Measurements from ENCODE around the gene GNGT2.

GNGT2 gene

DNA sequence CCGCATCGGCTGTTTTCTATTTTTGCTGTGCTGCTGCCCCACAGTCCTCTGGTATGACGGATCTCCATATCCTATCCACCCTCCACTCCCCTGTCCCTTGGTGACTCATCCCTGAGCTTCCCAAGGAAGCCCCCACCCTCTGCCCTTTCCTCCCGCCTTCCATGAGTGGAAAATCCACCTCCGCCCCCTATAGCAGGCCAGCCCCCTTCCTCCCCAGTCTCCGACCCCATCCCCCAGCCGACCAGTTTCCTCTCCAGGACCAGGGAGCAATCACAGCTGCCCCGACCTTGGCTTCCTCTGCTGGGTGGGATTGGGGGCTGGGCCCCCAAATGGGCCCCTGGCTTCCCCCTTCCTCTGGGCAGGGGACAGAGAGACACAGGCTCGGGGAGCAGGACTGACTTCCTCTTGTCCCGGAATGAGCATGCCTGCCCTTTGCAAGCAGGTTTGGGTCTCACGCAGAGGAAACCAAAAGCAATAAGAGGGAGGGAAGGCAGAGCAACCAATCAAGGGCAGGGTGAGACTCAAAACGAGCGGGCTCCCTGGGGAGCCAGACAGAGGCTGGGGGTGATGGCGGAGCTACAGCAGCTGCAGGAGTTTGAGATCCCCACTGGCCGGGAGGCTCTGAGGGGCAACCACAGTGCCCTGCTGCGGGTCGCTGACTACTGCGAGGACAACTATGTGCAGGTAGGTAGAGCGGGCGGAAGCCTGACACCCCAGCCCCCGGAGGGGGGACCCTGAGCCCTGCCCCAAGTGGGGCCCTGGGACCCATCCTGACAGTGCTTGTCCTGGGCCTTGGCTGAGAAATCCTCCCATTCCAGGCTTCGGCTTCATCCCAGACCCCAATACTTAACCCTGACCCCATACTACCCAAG, at the start of gene GNGT2, which contains the start of gene ABI3:
TSS of gene GNGT2 (minus strand) at position 417 of the 872 bp plus-strand sequence. CDS start 3,152 bp downstream, outside the sequence.
TSS of gene ABI3 (plus strand) at position 550 of the 872 bp plus-strand sequence. CDS start at position 568, 18 bp downstream.
- intact Hi-C loops (cut with micrococcal nuclease): no loop called here
- H3K4me3 Mint-ChIP-seq: peak within 1 kb of the TSS; percentile 43
- H3K36me3 Mint-ChIP-seq (ENCODE audit: low read depth): no peaks in the 10 kb centered on the region
- H3K4me1 Mint-ChIP-seq (ENCODE audit: low read depth): peaks cover 83% of the 10 kb centered on the region
- H3K27ac Mint-ChIP-seq: peak within 1 kb of the TSS; percentile 79
- H3K9me3 Mint-ChIP-seq: no peaks in the 10 kb centered on the region
- H3K27me3 Mint-ChIP-seq: peaks cover 7% of the 10 kb centered on the region

- no peaks in the 10 kb centered on the region for H3K9me3 Mint-ChIP-seq
- peak overlapping the region; percentile 74 for H3K4me3 Mint-ChIP-seq
- intact Hi-C loops (cut with micrococcal nuclease): no loop called here
- peak overlapping the region; percentile 80 for H3K27ac Mint-ChIP-seq
- peaks cover 15% of the 10 kb centered on the region for H3K4me1 Mint-ChIP-seq (ENCODE audit: low read depth)
- no peaks in the 10 kb centered on the region for H3K36me3 Mint-ChIP-seq (ENCODE audit: low read depth)
- peaks cover 19% of the 10 kb centered on the region for H3K27me3 Mint-ChIP-seq
Observed at GRCh38 chr17:49259663-49260010, 49.3 kb upstream of the GNGT2 start.

- intact Hi-C loops (cut with micrococcal nuclease): no loop called here
- H3K36me3 Mint-ChIP-seq (ENCODE audit: low read depth): no peaks in the 10 kb centered on the region
- H3K4me1 Mint-ChIP-seq (ENCODE audit: low read depth): peaks cover 15% of the 10 kb centered on the region
- no peaks in the 10 kb centered on the region for H3K9me3 Mint-ChIP-seq
- H3K27me3 Mint-ChIP-seq: peaks cover 12% of the 10 kb centered on the region
- no peak overlapping the region for H3K4me3 Mint-ChIP-seq
- no peak overlapping the region for H3K27ac Mint-ChIP-seq
Observed at GRCh38 chr17:49258394-49258793, 48.0 kb upstream of the GNGT2 start.

- Mint-ChIP-seq H3K27ac (no peak overlapping the region), H3K27me3 (peaks cover 5% of the 10 kb centered on the region), H3K9me3 (no peaks in the 10 kb centered on the region), H3K4me3 (no peak overlapping the region), H3K4me1 (ENCODE audit: low read depth) (peaks cover 17% of the 10 kb centered on the region), H3K36me3 (ENCODE audit: low read depth) (no peaks in the 10 kb centered on the region)
- intact Hi-C loops (cut with micrococcal nuclease): no loop called here
Observed at GRCh38 chr17:49255125-49255524, 44.8 kb upstream of the GNGT2 start.

DNA sequence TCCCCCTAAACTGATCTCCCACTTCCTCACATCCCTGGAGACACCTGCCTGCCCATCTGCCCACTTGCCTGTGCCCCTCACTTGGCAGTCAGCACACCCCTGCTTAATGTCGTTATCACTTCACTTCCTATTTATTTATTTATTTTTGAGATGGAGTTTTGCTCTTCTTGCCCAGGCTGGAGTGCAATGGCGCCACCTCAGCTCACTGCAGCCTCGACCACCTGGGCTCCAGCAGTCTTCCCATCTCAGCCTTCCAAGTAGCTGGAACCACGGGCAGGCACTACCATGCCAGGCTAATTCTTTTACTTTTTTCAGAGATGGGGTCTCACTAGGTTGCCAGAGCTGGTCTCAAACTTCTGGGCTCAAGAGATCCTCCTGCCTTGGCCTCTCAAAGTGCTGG, 43.7 kb upstream of the GNGT2 start:
- Mint-ChIP-seq H3K4me3 (no peak overlapping the region), H3K4me1 (ENCODE audit: low read depth) (peaks cover 17% of the 10 kb centered on the region), H3K36me3 (ENCODE audit: low read depth) (no peaks in the 10 kb centered on the region), H3K27ac (no peak overlapping the region), H3K27me3 (peaks cover 5% of the 10 kb centered on the region), H3K9me3 (no peaks in the 10 kb centered on the region)
- intact Hi-C loops (cut with micrococcal nuclease): no loop called here

DNA sequence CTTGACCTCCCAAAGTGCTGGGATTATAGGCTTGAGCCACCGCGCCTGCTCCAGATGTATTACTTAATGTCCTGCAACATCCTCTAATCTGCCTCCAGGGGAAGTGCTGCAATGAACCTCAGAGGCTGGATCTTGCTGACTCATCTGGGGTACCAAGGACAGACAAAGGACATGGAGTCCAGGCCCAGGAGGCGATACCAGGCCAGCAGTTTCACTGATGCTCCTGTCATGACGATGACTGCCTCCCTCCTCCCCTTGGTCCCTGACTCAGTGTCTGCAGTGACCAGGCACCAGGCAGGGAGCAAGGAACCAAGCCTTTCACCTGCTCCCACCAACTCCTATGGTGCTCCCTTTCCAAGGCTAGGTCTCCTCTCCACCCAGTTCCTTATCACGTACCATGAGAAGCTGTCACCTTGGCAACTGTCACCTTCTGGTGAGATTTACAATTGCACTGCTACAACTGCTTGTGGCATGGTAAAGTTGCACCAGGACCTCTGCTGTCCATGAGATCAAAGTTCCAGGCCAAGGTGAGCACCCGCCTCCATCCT, 41.8 kb upstream of the GNGT2 start:
- peaks cover 25% of the 10 kb centered on the region for H3K4me1 Mint-ChIP-seq (ENCODE audit: low read depth)
- no peak overlapping the region for H3K27ac Mint-ChIP-seq
- intact Hi-C loops (cut with micrococcal nuclease): no loop called here
- no peaks in the 10 kb centered on the region for H3K36me3 Mint-ChIP-seq (ENCODE audit: low read depth)
- H3K9me3 Mint-ChIP-seq: no peaks in the 10 kb centered on the region
- no peak overlapping the region for H3K4me3 Mint-ChIP-seq
- H3K27me3 Mint-ChIP-seq: peaks cover 9% of the 10 kb centered on the region

GRCh38 chr17:49249890-49250522, 39.6 kb upstream of the GNGT2 start:
- intact Hi-C loops (cut with micrococcal nuclease): no loop called here
- no peaks in the 10 kb centered on the region for H3K9me3 Mint-ChIP-seq
- H3K4me3 Mint-ChIP-seq: no peak overlapping the region
- H3K27ac Mint-ChIP-seq: no peak overlapping the region
- peaks cover 20% of the 10 kb centered on the region for H3K4me1 Mint-ChIP-seq (ENCODE audit: low read depth)
- no peaks in the 10 kb centered on the region for H3K36me3 Mint-ChIP-seq (ENCODE audit: low read depth)
- peaks cover 11% of the 10 kb centered on the region for H3K27me3 Mint-ChIP-seq

DNA sequence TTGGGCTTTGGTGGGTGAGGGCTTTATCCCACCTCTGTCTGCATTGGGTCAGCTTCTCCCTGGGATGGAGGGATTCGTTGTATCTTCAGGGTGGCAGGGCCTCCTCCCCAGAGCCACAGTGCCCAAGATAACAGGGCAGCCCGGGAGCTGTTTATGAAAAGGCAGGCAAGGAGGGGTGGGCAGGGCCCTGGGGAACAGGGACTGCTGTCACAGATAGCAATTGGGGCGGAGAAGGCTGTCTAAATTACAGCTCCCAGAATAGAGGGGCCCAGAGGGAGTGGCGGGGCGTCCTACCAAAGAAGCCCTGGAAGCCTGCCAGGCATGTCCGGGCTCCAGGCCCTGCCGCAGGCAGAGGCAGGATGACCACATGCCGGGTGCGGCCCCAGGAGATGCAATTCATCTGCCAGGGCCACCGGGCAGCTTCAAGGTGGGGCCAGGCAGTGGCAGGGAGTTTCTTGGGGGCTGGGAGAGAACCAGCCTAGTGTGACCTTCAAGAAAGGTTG, 39.0 kb upstream of the GNGT2 start:
- H3K9me3 Mint-ChIP-seq: no peaks in the 10 kb centered on the region
- H3K36me3 Mint-ChIP-seq (ENCODE audit: low read depth): no peaks in the 10 kb centered on the region

GRCh38 chr17:49247944-49248343, 37.6 kb upstream of the GNGT2 start:
- Mint-ChIP-seq H3K27ac (no peak overlapping the region), H3K4me1 (ENCODE audit: low read depth) (peaks cover 18% of the 10 kb centered on the region), H3K4me3 (no peak overlapping the region), H3K9me3 (no peaks in the 10 kb centered on the region), H3K27me3 (peaks cover 12% of the 10 kb centered on the region), H3K36me3 (ENCODE audit: low read depth) (no peaks in the 10 kb centered on the region)
- intact Hi-C loops (cut with micrococcal nuclease): no loop called here

More for the DNA sequence above, 39.0 kb upstream of the GNGT2 start:
- no peak overlapping the region for H3K4me3 Mint-ChIP-seq
- peaks cover 12% of the 10 kb centered on the region for H3K27me3 Mint-ChIP-seq
- H3K27ac Mint-ChIP-seq: no peak overlapping the region
- H3K4me1 Mint-ChIP-seq (ENCODE audit: low read depth): peaks cover 20% of the 10 kb centered on the region
- intact Hi-C loops (cut with micrococcal nuclease): no loop called here

DNA sequence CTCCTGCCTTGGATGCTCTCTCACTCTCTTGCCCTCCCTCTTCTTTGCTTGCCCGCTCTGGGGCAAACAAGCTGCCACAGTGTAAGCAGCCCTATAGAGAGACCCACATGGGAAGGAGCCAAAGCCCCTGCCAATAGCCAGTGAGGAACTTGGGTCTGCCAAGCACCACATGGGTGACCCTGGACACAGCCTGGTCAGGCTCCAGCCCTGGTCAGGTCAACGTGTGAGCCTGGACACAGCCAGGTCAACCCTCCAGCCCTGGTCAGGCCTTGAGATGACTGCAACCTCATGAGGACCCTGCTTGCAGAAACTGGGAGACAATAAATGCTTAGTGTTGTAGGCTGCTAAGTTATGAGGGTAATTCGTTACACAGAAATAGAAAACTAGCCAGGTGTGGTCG, 34.5 kb upstream of the GNGT2 start:
- intact Hi-C loops (cut with micrococcal nuclease): no loop called here
- Mint-ChIP-seq H3K9me3 (no peaks in the 10 kb centered on the region), H3K36me3 (ENCODE audit: low read depth) (no peaks in the 10 kb centered on the region), H3K27ac (no peak overlapping the region), H3K27me3 (peaks cover 14% of the 10 kb centered on the region), H3K4me1 (ENCODE audit: low read depth) (peaks cover 15% of the 10 kb centered on the region), H3K4me3 (no peak overlapping the region)

DNA sequence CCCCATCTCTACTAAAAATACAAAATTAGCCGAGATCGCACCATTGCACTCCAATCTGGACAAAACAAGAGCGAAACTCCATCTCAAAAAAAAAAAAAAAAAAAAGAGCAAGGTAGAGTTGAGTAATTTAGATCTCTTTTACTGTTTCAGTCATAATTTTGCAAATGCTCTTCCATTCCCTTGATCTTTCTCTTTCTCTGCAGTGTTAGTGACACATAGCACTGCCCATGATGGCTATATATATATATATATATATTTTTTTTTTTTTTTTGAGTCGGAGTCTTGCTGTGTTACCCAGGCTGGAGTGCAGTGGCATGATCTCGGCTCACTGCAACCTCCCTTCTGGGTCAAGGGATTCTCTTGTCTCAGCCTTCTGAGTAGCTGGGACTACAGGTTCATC, 32.4 kb upstream of the GNGT2 start:
- H3K27ac Mint-ChIP-seq: no peak overlapping the region
- H3K36me3 Mint-ChIP-seq (ENCODE audit: low read depth): no peaks in the 10 kb centered on the region
- intact Hi-C loops (cut with micrococcal nuclease): no loop called here
- H3K9me3 Mint-ChIP-seq: no peaks in the 10 kb centered on the region
- H3K27me3 Mint-ChIP-seq: peaks cover 12% of the 10 kb centered on the region
- H3K4me3 Mint-ChIP-seq: no peak overlapping the region
- H3K4me1 Mint-ChIP-seq (ENCODE audit: low read depth): peaks cover 10% of the 10 kb centered on the region

- intact Hi-C loops (cut with micrococcal nuclease): no loop called here
- Mint-ChIP-seq H3K4me3 (no peak overlapping the region), H3K36me3 (ENCODE audit: low read depth) (no peaks in the 10 kb centered on the region), H3K27me3 (peaks cover 8% of the 10 kb centered on the region), H3K4me1 (ENCODE audit: low read depth) (peaks cover 11% of the 10 kb centered on the region), H3K27ac (no peak overlapping the region), H3K9me3 (no peaks in the 10 kb centered on the region)
Observed at GRCh38 chr17:49241692-49242397, 31.5 kb upstream of the GNGT2 start.

- Mint-ChIP-seq H3K27me3 (peaks cover 10% of the 10 kb centered on the region), H3K27ac (no peak overlapping the region), H3K9me3 (no peaks in the 10 kb centered on the region), H3K4me3 (no peak overlapping the region), H3K4me1 (ENCODE audit: low read depth) (peaks cover 13% of the 10 kb centered on the region), H3K36me3 (ENCODE audit: low read depth) (no peaks in the 10 kb centered on the region)
- intact Hi-C loops (cut with micrococcal nuclease): no loop called here
Observed at GRCh38 chr17:49241040-49241439, 30.7 kb upstream of the GNGT2 start.

Measured in dendritic cell treated with granulocyte-macrophage colony-stimulating factor and Interleukin-4, amounts not matched to agents 40 ng/mL and 50 ng/mL, for 4 days (primary cell).